HG03039 (cell line): ENCODE measurements around the gene TNFSF10.
"Not testable (repeated sequence)": the region's sequence is repeated elsewhere in the genome, so short reads cannot be mapped to it uniquely, and the experiment has no call there.

ENCODE experiments used
- ATAC-seq: cut with Tn5 transposase; IDR thresholded peaks from one replicate; pipeline ENCODE4 v1.9.1; 2021; ENCODE audit warnings: mild to moderate bottlenecking, moderate library complexity; ENCODE audit not compliant: unreplicated experiment

The TNFSF10 gene

GRCh38 chr3:172518929-172519640, 4.1 kb downstream of the TNFSF10 start:
- ATAC-seq, result no peak

- ATAC-seq, result no peak
These were observed 5.3 kb downstream of the TNFSF10 start for GRCh38 chr3:172517859-172518466.

- no peak for ATAC-seq
These were observed 6.7 kb downstream of the TNFSF10 start for GRCh38 chr3:172516318-172517214.

- ATAC-seq, result no peak
These were observed 7.9 kb downstream of the TNFSF10 start for GRCh38 chr3:172515130-172515918.

GRCh38 chr3:172514678-172515077, 8.6 kb downstream of the TNFSF10 start:
- no peak for ATAC-seq

DNA sequence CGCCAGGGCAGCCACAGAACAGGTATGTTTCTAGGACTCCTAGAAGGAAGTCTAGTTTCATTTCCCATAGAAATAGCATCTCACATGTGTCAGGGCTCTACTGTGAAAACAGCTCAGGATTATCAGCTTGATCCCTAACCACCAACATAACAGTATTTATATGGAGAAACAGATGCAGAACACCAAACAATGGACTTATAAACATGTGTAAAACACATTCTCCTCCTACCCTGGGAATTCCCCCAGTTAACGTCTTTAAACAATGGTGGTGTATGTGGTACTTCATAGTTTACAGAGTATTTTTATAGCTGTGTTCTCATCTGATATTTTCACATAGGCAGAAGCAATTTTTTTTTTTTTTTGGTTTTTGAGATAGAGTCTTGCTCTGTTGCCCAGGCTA, 9.7 kb downstream of the TNFSF10 start:
- ATAC-seq, result no peak

GRCh38 chr3:172511783-172512762, 11.2 kb downstream of the TNFSF10 start:
- ATAC-seq, result peak; percentile 72

DNA sequence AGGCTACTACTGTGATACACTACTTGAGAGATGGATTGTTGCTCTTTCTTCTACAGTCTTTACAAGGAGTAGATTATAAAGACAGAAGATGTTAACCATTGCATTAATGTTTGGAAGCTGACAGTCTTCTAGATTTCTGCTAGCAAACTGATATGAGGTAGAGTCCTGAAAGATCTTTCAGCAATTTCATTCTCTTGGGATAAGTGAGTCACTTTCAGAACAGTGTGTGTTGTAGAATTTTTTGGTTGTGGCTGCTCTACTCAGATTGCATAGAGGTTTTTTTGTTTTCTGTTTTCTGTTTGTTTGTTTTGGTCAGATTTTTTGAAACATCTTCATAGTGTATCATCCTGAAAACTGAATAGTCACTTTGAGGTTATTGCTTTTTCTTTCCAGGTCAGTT, 17.1 kb downstream of the TNFSF10 start:
- no peak for ATAC-seq

- ATAC-seq, result no peak
These were observed 21.7 kb downstream of the TNFSF10 start for GRCh38 chr3:172501540-172501939.

DNA sequence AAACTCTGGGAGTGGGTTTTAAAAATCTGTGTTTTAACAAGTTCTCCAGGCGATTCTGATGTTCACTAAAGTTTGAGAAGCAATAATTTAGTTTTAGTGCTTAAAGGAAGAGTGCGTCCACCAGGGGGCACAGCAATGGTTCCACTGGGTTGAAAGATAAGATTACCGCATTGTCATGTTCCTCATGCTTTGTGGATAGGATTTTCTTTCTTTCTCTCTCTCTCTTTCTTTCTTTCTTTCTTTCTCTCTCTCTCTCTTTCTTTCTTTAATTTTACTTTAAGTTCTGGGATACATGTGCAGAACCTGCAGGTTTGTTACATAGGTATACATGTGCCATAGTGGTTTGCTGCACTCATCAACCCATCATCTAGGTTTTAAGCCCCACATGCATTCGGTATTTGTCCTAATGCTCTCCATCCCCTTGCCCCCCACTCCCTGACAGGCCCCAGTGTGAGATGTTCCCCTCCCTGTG, 33.0 kb downstream of the TNFSF10 start:
- ATAC-seq, result not testable (repeated sequence)

GRCh38 chr3:172478116-172478515, 45.1 kb downstream of the TNFSF10 start:
- no peak for ATAC-seq

DNA sequence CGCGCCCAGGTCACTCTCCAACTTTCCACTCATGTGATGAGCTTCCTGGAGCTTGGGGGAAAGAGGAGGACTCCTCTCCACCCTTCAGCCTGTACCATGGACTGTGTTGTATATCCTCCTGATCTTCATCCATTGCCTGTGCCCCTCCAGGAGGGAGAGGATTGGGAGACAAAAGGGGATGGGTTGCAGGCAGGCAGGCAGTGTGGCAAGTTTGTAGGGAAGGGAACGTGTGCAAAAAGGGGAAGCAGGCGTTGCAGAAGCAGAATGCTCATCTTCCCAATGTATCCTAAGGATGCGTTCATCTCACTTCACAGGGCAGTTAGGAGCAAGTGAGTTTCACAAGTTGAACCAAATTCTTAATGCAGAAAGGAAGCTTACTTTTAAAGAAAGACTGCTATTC, 46.9 kb downstream of the TNFSF10 start:
- no peak for ATAC-seq

GRCh38 chr3:172475703-172476102, 47.5 kb downstream of the TNFSF10 start:
- ATAC-seq, result no peak

GRCh38 chr3:172471903-172472302, 51.3 kb downstream of the TNFSF10 start:
- ATAC-seq, result no peak

GRCh38 chr3:172470588-172470987, 52.6 kb downstream of the TNFSF10 start:
- ATAC-seq, result no peak

DNA sequence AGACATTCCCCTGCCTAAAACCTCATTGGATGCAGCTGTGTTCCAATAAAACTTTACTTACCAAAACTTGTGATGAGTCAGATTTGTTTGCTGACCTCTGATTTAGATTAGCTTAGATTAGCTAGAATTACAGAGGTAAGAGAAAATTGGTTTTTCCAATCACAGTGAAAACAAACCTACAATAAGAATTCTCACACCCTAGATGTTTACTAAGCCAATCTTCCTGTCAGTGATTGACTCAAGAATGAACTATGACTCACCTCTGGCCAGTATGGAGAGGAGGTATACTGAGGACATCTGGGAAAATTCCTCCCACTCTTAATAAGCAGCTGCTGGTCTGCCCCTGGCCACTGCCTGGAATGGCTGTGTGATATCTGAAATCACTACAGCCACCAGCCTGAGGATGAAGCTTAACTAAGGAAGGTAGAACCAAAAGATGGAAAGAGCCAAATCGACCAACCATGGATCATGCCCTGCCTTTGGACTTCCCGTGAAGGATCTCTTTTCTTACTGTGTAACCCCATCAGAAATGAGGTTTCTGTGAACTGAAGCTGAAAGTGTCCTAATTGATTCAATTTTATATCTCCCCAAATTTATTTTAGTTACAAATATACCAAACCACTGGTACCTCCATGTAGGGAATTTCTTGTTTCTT, 55.9 kb downstream of the TNFSF10 start:
- no peak for ATAC-seq

- no peak for ATAC-seq
These were observed 56.6 kb downstream of the TNFSF10 start for GRCh38 chr3:172466553-172467130.

DNA sequence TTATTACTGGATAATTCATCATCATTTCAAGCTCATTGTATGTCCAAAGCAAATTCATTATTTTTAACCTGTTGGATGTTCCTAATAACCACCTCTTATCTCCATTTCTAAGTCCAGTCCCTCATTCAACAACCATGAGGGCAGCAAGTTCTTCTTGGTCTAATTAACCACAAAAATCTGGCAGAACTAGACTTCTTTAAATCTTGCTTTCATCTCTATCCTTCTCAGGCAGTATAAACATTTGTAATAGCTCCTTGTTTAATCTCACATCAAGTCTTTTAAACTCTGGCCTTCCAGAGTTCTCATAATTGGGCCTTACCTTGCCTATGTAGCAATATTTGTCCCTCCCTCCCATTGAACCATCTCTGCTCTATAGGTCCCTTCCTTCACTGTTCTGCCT, 57.9 kb downstream of the TNFSF10 start:
- ATAC-seq, result no peak

DNA sequence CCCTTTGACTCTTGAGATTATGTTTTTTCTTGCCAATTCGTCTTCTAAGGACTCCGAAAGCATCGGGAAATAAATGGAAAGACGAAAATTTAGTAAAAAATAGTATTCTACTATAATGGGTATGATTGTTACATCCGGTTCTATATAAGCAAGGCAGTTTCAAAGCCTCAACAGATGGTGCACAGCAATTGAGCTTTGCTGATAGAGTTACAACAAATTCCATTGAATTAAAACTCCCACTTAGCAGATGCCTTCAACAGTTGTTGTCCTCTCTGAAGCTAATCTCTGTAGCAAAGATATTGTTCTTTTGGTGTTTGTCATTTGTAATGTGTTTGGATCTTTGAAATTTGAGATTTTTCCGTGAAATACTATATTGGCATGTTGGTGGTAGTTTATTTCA, 58.9 kb downstream of the TNFSF10 start:
- ATAC-seq, result no peak
